B cell (primary cell): ENCODE measurements around the gene POU3F3.

ENCODE experiments used
- CTCF ChIP-seq: fragments of 200-600 bp; IDR thresholded peaks from one replicate; pipeline ENCODE4 v1.8.0; 2022; ENCODE audit warnings: antibody characterized with exemption, mild to moderate bottlenecking
- EZH2 ChIP-seq: IDR thresholded peaks from 2 replicates; pipeline ENCODE4 v1.6.1; 2012; ENCODE audit warnings: borderline replicate concordance, low read depth, mild to moderate bottlenecking, moderate library complexity, low read length; ENCODE audit not compliant: insufficient read depth, poor library complexity, severe bottlenecking

- no peak for TF ChIP-seq CTCF
- no peak for TF ChIP-seq EZH2
These were observed 11.2 kb downstream of the POU3F3 start for GRCh38 chr2:104865096-104865470.
